Measurements from ENCODE around the gene GMIP.
"Not testable (repeated sequence)": the region's sequence is repeated elsewhere in the genome, so short reads cannot be mapped to it uniquely, and the experiment has no call there.

GMIP gene

GRCh38 chr19:19643158-19644053, at the start of gene GMIP:
Gene GMIP (minus strand): TSS chr19:19643657. CDS start chr19:19643529, 128 bp downstream.
- DNase-seq (ENCODE audit: low spot score) = peak; percentile 70

GRCh38 chr19:19691683-19692082, 48.2 kb upstream of the GMIP start:
- DNase-seq (ENCODE audit: low spot score) = no peak

- DNase-seq (ENCODE audit: low spot score) = not testable (repeated sequence)
These were observed 45.6 kb upstream of the GMIP start for GRCh38 chr19:19689023-19689422.

GRCh38 chr19:19687090-19687489, 43.6 kb upstream of the GMIP start:
- DNase-seq (ENCODE audit: low spot score) = no peak

- no peak for DNase-seq (ENCODE audit: low spot score)
These were observed 43.1 kb upstream of the GMIP start for GRCh38 chr19:19686580-19686979.

- not testable (repeated sequence) for DNase-seq (ENCODE audit: low spot score)
These were observed 42.7 kb upstream of the GMIP start for GRCh38 chr19:19686119-19686518.

- no peak for DNase-seq (ENCODE audit: low spot score)
These were observed 36.0 kb upstream of the GMIP start for GRCh38 chr19:19679176-19680073.

- DNase-seq (ENCODE audit: low spot score) = no peak
These were observed 34.1 kb upstream of the GMIP start for GRCh38 chr19:19677579-19677978.

- DNase-seq (ENCODE audit: low spot score) = no peak
These were observed 30.9 kb upstream of the GMIP start for GRCh38 chr19:19674315-19674714.

GRCh38 chr19:19672816-19673215, 29.4 kb upstream of the GMIP start:
- DNase-seq (ENCODE audit: low spot score) = peak; percentile 68

- peak; percentile 38 for DNase-seq (ENCODE audit: low spot score)
These were observed 26.7 kb upstream of the GMIP start for GRCh38 chr19:19670070-19670551.

GRCh38 chr19:19668230-19669012, 25.0 kb upstream of the GMIP start, which contains the start of gene ZNF101:
Gene ZNF101 (plus strand): TSS chr19:19668839. CDS start chr19:19668964, 125 bp downstream.
- DNase-seq (ENCODE audit: low spot score) = peak; percentile 95

- DNase-seq (ENCODE audit: low spot score) = not testable (repeated sequence)
These were observed 22.0 kb upstream of the GMIP start for GRCh38 chr19:19665420-19665948.

GRCh38 chr19:19663256-19664120, 20.0 kb upstream of the GMIP start, which contains the start of gene ATP13A1:
Gene ATP13A1 (minus strand): TSS chr19:19663676. CDS start chr19:19663666, 10 bp downstream.
- peak; percentile 99 for DNase-seq (ENCODE audit: low spot score)

GRCh38 chr19:19662871-19663255, 19.4 kb upstream of the GMIP start:
- no peak for DNase-seq (ENCODE audit: low spot score)

GRCh38 chr19:19662344-19662743, 18.9 kb upstream of the GMIP start:
- DNase-seq (ENCODE audit: low spot score) = no peak

GRCh38 chr19:19661675-19662251, 18.3 kb upstream of the GMIP start:
- no peak for DNase-seq (ENCODE audit: low spot score)

- no peak for DNase-seq (ENCODE audit: low spot score)
These were observed 17.8 kb upstream of the GMIP start for GRCh38 chr19:19661141-19661674.

GRCh38 chr19:19659646-19660245, 16.3 kb upstream of the GMIP start:
- no peak for DNase-seq (ENCODE audit: low spot score)
